Spleen (tissue), 7 donors: ENCODE data around the gene SPRR2B.

Experiments used
- CTCF ChIP-seq, 11 experiments: fragments of 200-600 bp in 7 of 11; fragments of 450-650 bp in 4 of 11; sonication (generic) in 4 of 11; IDR thresholded peaks in 8 of 11; conservative IDR thresholded peaks in 3 of 11; 1 replicate in 7 of 11; 2 replicates in 4 of 11; pipeline versions ENCODE4 v1.4.0 to v1.8.0; 2016 to 2021; ENCODE audit warnings: antibody characterized with exemption in 11 of 11, inconsistent platforms in 4 of 11, mild to moderate bottlenecking in 1 of 11
- POLR2AphosphoS5 ChIP-seq, 3 donors: sonication (generic); formaldehyde crosslinking; IDR thresholded peaks; one replicate each; pipeline ENCODE4 v1.5.1; 2017; ENCODE audit warnings: antibody characterized with exemption in 3 of 3
- donor health status: DM: no; HTN: no; CAD: no; lungs with moderate emphysema.
- donor health status: DM: no; HTN: no; CAD: no.
- donor health status: DM: no; HTN: no; CAD: no.

- TF ChIP-seq CTCF (IDR thresholded peaks at IDR 0.05 in 8 of 11, conservative IDR thresholded peaks at IDR 0.05 in 3 of 11) (no peak), POLR2AphosphoS5 (IDR thresholded peaks at IDR 0.05) (no peak)
Observed at GRCh38 chr1:153081736-153082135, 10.3 kb upstream of the SPRR2B start.
